IPS DF 4.7 (cell line): ENCODE measurements around the gene MAGI3.
"Not testable (repeated sequence)": the region's sequence is repeated elsewhere in the genome, so short reads cannot be mapped to it uniquely, and the experiment has no call there.

Experiments used
- DNase-seq: peaks from one replicate; pipeline ENCODE4 v3.0.0-alpha.2; 2013; ENCODE audit warnings: low spot score; ENCODE audit errors: extremely low read depth

MAGI3 gene

GRCh38 chr1:113442131-113442530 lies 51.8 kb downstream of the MAGI3 start:
- no peak for DNase-seq

- no peak for DNase-seq
These were observed 54.5 kb downstream of the MAGI3 start for GRCh38 chr1:113444857-113445256.

DNA sequence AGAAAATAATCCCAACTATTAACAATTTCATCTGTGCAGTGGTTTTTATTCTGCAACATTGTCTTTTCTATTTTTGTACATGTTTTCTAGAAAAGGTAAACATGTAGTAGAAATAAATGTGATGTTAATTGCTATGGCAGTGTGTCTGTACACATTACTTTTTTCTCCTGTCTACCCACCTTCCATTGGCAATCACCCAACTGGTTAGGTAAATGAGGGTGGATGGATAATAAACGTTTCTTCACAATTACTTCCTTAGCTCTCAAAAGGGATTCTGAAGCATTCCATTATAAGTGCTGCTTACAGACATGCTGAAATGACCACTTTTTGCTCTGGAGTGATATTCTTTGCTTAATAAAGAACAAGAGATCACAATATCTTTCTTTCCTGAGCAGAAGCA lies 61.4 kb downstream of the MAGI3 start:
- DNase-seq: no peak

DNA sequence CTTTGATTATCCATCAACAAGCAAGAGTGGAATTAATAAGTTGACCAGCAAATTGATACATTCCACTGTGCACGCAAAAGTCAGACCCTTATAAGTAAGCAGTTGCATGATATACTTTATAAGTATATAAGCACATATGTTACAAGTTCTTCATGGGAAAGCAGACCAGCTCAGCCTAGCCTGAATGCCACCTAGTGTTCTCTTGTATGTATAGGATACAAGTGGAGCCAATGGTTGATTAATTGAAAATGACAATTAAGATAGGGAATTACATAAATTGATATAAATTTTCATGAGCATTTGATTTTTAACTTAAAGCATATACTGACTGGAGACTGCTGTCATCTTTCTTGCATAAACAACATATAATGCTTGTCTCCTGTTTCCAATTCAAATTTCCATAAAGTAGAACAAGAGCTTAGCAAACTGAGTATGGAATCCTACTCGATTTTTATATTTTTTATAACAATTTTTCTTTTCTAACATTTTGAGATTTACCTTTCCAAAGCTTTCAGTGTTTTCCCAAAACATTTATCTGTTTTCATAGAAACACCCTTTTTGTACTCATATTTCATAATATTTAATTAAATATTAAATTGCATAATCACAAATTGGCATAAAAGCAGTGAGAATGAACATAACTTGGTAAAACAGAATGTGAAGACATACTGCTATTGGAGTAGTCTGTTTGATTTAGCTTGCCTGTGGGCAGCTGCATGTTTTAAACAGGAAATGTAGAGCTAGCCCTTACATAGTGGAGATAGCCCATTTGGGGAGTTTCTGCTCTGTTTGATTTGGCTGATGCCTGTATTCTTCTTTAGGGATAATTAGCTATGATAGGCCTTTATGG lies 62.8 kb downstream of the MAGI3 start:
- DNase-seq: no peak

DNA sequence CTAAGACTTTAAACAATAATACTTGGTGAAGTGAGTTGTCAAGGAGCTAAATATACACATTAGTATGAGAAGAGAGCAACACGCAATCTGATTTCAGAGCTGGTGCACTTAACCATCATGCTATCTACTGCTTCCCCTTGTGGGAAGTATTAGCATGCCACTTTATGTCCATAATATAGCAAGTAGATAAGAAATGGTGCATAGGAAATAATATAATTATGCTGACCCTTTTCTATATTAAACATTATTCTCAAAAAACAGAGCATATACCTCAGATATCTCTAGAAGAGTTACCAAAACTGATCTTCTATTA lies 63.4 kb downstream of the MAGI3 start:
- no peak for DNase-seq

DNA sequence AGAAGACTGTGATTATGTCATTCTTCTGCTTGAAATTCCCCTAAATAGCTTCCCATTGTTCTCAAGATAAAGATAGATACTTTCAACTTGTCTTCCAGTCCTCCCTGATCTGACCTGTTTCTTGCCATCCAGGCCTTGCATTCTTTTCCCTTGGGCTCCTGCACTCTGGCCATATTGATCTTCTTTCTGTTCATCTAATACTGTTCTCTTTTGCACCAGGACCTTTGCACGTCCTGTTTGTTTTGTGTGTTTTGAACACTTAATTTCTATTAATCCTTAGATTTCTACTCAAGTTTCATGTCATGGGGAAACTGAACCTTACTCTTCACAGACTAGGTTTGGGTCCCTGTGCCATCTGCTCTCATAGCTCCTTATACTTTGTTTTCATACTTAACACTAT lies 65.1 kb downstream of the MAGI3 start:
- DNase-seq: no peak

- DNase-seq: no peak
These were observed 66.7 kb downstream of the MAGI3 start for GRCh38 chr1:113456967-113457366.

- DNase-seq: no peak
These were observed 69.0 kb downstream of the MAGI3 start for GRCh38 chr1:113459279-113459678.

GRCh38 chr1:113467991-113468390 lies 77.7 kb downstream of the MAGI3 start:
- DNase-seq: no peak

DNA sequence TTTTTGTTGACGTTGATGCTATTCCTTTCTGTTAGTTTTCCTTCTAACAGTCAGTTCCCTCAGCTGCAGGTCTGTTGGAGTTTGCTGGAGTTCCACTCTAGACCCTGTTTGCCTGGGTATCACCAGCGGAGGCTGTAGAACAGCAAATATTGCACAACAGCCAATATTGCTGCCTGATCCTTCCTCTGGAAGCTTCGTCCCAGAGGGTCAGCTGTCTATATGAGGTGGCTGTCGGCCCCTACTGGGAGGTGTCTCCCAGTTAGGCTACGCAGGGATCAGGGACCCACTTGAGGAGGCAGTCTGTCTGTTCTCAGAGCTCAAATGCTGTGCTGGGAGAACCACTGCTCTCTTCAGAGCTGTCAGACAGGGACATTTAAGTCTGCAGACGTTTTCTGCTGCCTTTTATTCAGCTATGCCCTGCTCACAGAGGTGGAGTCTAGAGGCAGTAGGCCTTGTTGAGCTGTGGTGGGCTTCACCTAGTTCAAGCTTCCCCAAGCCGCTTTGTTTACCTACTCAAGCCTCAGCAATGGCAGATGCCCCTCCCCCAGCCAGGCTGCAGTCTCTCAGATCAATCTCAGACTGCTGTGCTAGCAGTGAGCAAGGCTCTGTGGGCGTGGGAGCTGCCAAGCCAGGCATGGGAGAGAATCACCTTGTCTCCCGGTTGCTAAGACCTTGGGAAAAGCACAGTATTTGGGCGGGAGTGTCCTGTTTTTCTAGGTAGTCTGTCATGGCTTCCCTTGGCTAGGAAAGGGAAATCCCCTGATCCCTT lies 88.3 kb downstream of the MAGI3 start:
- not testable (repeated sequence) for DNase-seq

- no peak for DNase-seq
These were observed 89.7 kb downstream of the MAGI3 start for GRCh38 chr1:113479713-113480676.

DNA sequence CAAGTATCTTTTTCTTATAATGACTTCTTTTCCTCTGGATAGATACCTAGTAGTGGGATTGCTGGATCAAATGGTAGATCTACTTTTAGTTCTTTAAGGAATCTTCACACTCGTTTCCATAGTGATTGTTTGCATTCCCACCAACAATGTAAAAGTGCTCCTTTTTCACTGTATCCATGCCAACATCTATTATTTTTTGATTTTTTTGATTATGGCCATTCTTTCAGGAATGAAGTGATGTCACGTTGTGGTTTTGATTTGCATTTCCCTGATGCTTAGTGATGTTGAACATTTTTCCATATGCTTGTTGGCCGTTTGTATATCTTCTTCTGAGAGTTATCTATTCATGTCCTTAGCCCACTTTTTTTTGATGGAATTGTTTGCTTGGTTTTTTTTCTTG lies 94.8 kb downstream of the MAGI3 start:
- DNase-seq: not testable (repeated sequence)

DNA sequence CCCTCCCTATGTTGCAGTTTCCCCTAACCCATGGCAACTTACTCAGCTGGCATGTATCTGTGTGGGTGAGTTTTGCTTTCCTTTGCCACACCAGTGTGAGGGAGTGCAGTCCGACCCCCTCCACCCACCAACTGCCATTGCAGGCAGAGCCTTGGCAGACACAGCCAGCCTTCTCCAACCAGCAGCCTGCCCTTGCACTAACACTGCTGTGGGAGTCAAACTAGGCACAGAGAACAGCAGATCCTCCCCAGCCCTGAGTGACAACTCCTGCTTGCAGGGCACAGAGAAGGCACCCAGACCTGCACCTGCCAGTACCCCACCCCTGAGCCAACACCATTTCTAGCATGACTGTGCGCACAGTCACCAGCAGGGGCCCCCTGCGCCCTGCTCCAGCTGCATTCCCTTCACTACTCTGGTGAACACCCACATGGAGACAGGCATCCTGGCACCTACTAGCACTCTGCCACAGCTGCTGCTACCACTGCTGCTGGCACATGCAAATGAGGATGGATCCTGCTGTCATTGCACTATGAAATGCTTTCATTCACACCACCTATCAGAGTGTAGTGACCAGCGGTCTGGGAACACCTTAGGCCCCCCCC lies 98.4 kb downstream of the MAGI3 start:
- no peak for DNase-seq

GRCh38 chr1:113490384-113490783 lies 100.1 kb downstream of the MAGI3 start:
- DNase-seq: no peak

DNA sequence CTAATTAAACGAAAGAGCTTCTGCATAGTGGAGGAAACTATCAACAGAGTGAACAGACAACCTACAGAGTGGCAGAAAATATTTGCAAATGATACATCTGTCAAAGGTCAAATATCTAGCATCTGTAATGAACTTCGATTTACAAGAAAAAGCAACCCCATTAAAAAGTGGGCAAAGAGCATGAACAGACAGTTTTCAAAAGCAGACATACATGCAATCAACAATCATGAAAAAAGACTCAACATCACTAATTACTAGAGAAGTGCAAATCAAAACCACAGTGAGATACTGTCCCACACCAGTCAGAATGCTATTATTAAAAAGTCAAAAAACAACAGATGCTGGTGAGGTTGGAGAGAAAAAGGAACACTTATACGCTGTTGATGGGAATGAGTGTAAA lies 103.2 kb downstream of the MAGI3 start:
- DNase-seq: no peak

GRCh38 chr1:113505357-113505756 lies 115.0 kb downstream of the MAGI3 start:
- DNase-seq: no peak

DNA sequence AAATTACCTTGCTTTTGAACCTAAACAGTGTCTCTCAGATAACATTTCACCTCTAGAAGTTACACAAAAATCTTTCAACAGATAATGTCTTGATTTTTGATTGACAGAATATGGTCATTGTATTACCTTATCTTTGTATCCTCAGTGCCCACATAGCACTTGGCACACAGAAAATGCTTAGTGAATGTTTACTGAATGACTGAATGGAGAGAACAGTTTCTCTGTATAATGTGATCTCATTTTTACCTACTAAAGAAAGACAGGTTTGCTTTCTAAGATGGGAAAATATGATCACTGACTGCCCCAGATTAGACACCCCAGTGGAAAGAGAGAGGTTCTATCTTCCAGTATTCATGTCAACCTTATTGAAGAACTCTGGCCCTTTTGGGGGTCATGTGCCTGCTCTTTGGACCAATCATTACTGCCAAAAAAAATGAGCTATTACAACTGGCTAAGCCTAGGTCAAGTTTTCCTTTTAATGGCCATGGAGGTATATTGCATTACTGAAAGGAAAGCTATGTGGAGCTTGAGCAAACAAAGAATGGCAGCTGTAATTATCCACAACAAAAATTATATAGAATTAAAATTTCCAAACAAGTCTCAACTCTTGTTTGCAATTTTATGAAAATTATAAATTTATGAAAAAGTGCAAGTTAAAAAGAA lies 117.4 kb downstream of the MAGI3 start:
- no peak for DNase-seq

GRCh38 chr1:113508364-113509164 lies 118.2 kb downstream of the MAGI3 start:
- DNase-seq: no peak

DNA sequence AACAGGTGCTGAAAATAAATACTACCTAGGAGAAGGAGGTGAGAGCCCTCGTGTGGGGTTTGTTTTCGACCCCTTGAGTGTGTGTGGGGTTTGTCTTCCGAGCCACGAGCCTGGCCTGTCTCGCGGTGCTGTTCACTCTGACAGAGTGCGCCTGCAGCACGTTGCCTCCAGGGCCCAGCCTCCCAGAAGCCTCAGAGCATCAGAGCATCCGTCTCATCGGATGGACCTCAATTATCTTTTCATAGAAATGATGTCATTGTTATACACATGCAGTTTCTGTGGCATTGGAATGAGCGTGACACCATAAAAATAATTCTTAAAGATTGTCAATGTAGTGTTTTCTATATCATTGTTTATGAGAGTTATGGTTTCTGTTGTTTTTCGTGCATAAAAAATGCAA lies 119.5 kb downstream of the MAGI3 start:
- DNase-seq: not testable (repeated sequence)

- DNase-seq: no peak
These were observed 121.0 kb downstream of the MAGI3 start for GRCh38 chr1:113511269-113511668.
